Right ventricle myocardium inferior (tissue), 1 donor: ENCODE measurements around the gene LTBP3. TPM values are rescaled to one million over a fixed set of nuclear protein-coding genes. Genes with fewer than 3 reads are reported as not detected.
"Not testable (repeated sequence)": the region's sequence is repeated elsewhere in the genome, so short reads cannot be mapped to it uniquely, and the experiment has no call there.

ENCODE experiments used
- ATAC-seq: fragments of 200-7000 bp; cut with Tn5 transposase; one replicate; pipeline ENCODE4 v1.9.1; 2020; ENCODE audit warnings: mild to moderate bottlenecking, moderate library complexity
- DNase-seq: peaks from one replicate; pipeline ENCODE4 v3.0.0; 2021; ENCODE audit errors: missing footprints
- intact Hi-C: fragments of 100-400 bp; cut with DNase I; formaldehyde crosslinking; loops from one replicate; pipeline ENCODE4 v1.11.0; 2022
- total RNA-seq: library from RNA; stranded (reverse); fragmentation: NEBNext Ultra II Directional; extraction: Animal tissue kit (Norgen Biotek cat#: 25700); gene quantifications from one replicate; pipeline ENCODE4 v1.2.1, GENCODE V29; 2021
- donor health status: DM: no; HTN: yes; CAD: no; lungs with severe emphysema.

LTBP3 gene
- total RNA-seq, 1 donor from 2014 or later = 72.3 TPM

- intact Hi-C loops = loop anchor here (1.0 to 5.0 kb wide), 3 partner anchors 35 to 158 kb away; no protein-coding TSS in a partner anchor
- DNase-seq (peak; percentile 72), ATAC-seq (no peak)
Measured at GRCh38 chr11:65574811-65575567, 16.8 kb upstream of the LTBP3 start.

GRCh38 chr11:65574109-65574810 lies 16.1 kb upstream of the LTBP3 start:
- DNase-seq (peak; percentile 98), ATAC-seq (peak; percentile 65)
- intact Hi-C loops = loop anchor here (1.0 to 5.0 kb wide), 3 partner anchors 34 to 157 kb away; no protein-coding TSS in a partner anchor

- intact Hi-C loops = loop anchor here (1.0 to 5.0 kb wide), 4 partner anchors 33 to 156 kb away; partner anchors contain the start of gene MAP3K11
- DNase-seq (peak; percentile 68), ATAC-seq (no peak)
Measured at GRCh38 chr11:65573391-65574079, 15.4 kb upstream of the LTBP3 start.

- ATAC-seq = peak; percentile 35
- intact Hi-C loops = loop anchor here (1.0 to 5.0 kb wide), 3 partner anchors 42 to 155 kb away; partner anchors contain the start of gene MAP3K11
Measured at GRCh38 chr11:65572356-65573051, 14.3 kb upstream of the LTBP3 start, which contains the start of gene FAM89B. TSS of gene FAM89B (plus strand) at chr11:65572538. CDS start at chr11:65572670, 132 bp downstream.

GRCh38 chr11:65571940-65572339 lies 13.8 kb upstream of the LTBP3 start:
- DNase-seq (no peak), ATAC-seq (no peak)
- intact Hi-C loops = loop anchor here (5.0 kb wide), 2 partner anchors 80 to 155 kb away; no protein-coding TSS in a partner anchor

More at GRCh38 chr11:65572356-65573051, 14.3 kb upstream of the LTBP3 start, which contains the start of gene FAM89B:
- peak; percentile 96 for DNase-seq

- intact Hi-C loops = loop anchor here (5.0 kb wide), 2 partner anchors 81 to 154 kb away; no protein-coding TSS in a partner anchor
- ATAC-seq (no peak), DNase-seq (no peak)
Measured at GRCh38 chr11:65571420-65571819, 13.3 kb upstream of the LTBP3 start.

- peak; percentile 99 for DNase-seq
- intact Hi-C loops = loop anchor here (1.0 to 5.0 kb wide), 3 partner anchors 29 to 153 kb away; no protein-coding TSS in a partner anchor
- peak; percentile 90 for ATAC-seq
Measured at GRCh38 chr11:65569973-65570918, 12.1 kb upstream of the LTBP3 start, which contains the start of gene ZNRD2. TSS of gene ZNRD2 (plus strand) at chr11:65570477. CDS start at chr11:65570492, 15 bp downstream.

- DNase-seq (no peak), ATAC-seq (peak; percentile 13)
- intact Hi-C loops = no loop called here
Measured at GRCh38 chr11:65569164-65569972, 11.2 kb upstream of the LTBP3 start.

GRCh38 chr11:65565624-65566453 lies 7.7 kb upstream of the LTBP3 start:
- DNase-seq = peak; percentile 30
- no peak for ATAC-seq
- intact Hi-C loops = no loop called here

- DNase-seq, ATAC-seq, intact Hi-C loops: not testable (repeated sequence)
Measured at GRCh38 chr11:65564879-65565559, 6.9 kb upstream of the LTBP3 start.

- intact Hi-C loops = no loop called here
- ATAC-seq (no peak), DNase-seq (no peak)
Measured at GRCh38 chr11:65563601-65564000, 5.4 kb upstream of the LTBP3 start.

GRCh38 chr11:65562788-65563187 lies 4.6 kb upstream of the LTBP3 start:
- intact Hi-C loops = no loop called here
- DNase-seq = no peak
- ATAC-seq = no peak

GRCh38 chr11:65562020-65562419 lies 3.9 kb upstream of the LTBP3 start:
- intact Hi-C loops = no loop called here
- DNase-seq (no peak), ATAC-seq (no peak)

- peak; percentile 75 for DNase-seq
- no peak for ATAC-seq
- intact Hi-C loops = no loop called here
Measured at GRCh38 chr11:65560555-65561418, 2.6 kb upstream of the LTBP3 start.
